PC-3 (cell line): ENCODE results near the gene AKAP6.

ENCODE experiments used
- EZH2phosphoT487 ChIP-seq: fragments of 300-600 bp; sonication (generic); IDR thresholded peaks from 2 replicates; pipeline ENCODE4 v1.6.1; 2018; ENCODE audit warnings: mild to moderate bottlenecking, antibody characterized with exemption, low read length, borderline replicate concordance
- TF ChIP-seq, protein P1 (sequence below): fragments of 300-600 bp; sonication (generic); conservative IDR thresholded peaks from 2 replicates; pipeline ENCODE4 v1.5.1; 2017; ENCODE audit warnings: antibody characterized with exemption, low read depth, mild to moderate bottlenecking, low read length

GRCh38 chr14:32379447-32379846 lies 50.3 kb downstream of the AKAP6 start:
- TF ChIP-seq, protein P1, sequence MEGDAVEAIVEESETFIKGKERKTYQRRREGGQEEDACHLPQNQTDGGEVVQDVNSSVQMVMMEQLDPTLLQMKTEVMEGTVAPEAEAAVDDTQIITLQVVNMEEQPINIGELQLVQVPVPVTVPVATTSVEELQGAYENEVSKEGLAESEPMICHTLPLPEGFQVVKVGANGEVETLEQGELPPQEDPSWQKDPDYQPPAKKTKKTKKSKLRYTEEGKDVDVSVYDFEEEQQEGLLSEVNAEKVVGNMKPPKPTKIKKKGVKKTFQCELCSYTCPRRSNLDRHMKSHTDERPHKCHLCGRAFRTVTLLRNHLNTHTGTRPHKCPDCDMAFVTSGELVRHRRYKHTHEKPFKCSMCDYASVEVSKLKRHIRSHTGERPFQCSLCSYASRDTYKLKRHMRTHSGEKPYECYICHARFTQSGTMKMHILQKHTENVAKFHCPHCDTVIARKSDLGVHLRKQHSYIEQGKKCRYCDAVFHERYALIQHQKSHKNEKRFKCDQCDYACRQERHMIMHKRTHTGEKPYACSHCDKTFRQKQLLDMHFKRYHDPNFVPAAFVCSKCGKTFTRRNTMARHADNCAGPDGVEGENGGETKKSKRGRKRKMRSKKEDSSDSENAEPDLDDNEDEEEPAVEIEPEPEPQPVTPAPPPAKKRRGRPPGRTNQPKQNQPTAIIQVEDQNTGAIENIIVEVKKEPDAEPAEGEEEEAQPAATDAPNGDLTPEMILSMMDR, result no peak
- TF ChIP-seq EZH2phosphoT487, result no peak
